Tongue (tissue), 2 donors: ENCODE results near the gene CASK. TPM values are rescaled to one million over a fixed set of nuclear protein-coding genes. Genes with fewer than 3 reads are reported as not detected.
"Not testable (repeated sequence)": the region's sequence is repeated elsewhere in the genome, so short reads cannot be mapped to it uniquely, and the experiment has no call there.

Experiments
- DNase-seq: peaks from one replicate; pipeline ENCODE4 v3.0.0-alpha.2; 2015
- total RNA-seq: library from RNA; depleted of rRNA; stranded (reverse); fragments of >200 nt; gene quantifications from one replicate; pipeline ENCODE4 v1.2.3, GENCODE V29; 2014

The CASK gene
- total RNA-seq, 1 donor from 2014 or later, result 92.8 TPM

DNA sequence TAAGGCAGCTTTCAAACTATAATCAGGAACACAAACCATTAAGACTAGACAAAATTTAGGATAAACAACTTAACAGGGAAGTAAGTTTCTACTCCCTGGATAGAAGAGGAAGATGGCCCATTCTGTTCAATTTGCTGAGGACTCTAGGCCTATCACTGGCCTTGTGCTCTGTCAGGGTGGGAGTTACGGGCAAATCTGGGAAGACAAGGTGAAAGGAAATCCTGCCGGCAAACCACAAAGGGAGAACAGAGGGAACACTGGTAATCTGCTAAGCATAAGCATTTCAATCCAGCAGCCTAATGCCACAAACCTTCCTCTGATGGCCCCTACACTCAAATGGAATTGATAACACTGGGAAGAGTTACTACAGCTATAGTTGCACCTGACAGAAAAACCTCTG, 191.1 kb downstream of the CASK start:
- no peak for DNase-seq

DNA sequence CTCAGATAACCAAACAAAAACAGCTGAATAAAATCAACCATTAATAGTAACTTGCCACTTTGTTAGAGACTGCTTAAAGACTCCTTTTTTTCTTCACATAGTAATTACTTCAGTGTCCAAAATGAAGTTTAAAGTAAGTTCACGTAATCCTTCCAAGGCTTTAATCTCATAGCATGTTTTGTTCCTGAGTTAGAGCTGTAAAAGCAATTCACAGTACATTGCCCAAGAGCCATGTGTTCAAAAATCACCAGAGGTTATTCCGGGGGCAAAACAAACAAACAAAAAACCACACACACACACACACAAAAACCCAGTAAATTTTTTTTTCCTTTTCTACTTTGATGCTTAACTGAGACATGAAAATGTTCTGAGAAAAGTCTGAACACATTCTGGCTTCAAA, 193.3 kb downstream of the CASK start:
- no peak for DNase-seq

DNA sequence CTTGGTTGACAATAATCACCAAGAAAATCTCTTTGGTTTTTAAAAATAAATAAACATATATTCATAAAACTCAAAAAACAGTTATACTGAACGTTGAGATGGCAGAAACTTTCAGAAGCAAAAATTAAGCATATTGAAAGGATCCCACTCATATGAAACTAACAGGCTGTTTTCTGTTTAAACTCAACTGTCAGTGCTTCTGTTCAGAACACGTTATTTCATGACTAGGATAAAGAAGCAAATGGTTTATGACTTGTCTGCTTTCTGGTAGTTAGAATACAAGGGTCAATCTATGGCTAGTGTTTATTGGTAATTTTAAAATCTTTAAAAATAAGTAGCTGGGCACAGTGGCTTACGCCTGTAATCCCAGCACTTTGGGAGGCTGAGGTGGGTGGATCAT, 195.2 kb downstream of the CASK start:
- DNase-seq, result no peak

DNA sequence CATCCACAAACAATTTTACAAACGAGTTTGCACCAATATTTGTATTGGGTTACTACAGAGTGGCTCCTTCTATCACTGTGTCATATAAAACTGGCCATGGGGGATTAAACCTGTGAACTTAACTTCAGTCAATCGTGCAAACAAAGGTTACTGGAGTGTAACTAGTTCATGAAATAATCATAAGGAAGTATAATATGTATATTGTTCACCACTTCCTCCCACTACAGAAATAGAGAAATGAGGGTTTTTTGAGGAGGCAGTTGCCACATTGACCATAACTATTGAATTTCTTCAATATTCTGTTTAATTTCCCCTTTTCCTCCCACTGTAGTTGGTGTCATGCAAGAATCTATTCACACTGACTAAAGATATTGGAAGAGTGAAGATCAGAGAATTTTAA, 199.5 kb downstream of the CASK start, which contains the start of gene GPR82:
Gene GPR82, plus strand, starts transcription at position 356 of the 400 bp plus-strand sequence. CDS start 2,846 bp downstream, outside the sequence.
- DNase-seq, result no peak

DNA sequence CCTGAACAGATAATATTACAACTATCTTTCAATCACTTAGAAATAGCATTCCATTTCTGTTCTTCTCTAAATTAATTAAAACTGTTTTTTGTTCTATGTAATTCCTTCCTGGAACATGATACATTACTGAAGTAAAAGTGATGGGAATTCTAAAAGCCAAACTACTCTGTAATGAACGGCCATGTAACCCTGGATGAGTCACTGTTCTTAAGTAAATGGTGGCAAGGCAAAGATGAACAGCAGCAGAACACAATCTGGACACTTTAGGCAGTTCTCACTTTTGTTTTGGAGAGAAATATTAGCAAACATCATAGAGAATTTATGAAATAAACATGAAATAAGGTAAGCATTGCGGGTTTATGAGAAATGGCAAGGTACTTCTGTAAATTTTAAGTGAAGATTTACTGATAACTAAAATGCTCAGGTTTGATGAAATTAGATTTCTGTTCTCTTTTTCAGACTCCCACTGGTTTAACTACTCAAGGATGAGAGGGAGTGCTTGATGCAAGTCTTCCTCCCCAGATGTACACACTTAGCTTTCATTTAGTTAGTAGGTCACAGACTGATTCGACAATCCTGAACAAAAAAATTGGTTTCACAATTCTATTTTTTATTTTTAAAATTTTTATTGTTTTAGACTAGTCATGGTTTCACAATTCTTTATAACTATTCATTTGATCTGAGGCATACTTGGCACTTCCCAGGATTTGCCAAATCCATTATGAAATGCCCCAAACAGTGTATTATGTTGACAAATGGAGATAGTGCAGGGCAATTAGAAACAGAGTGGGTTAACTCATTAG, 200.3 kb downstream of the CASK start:
- no peak for DNase-seq

DNA sequence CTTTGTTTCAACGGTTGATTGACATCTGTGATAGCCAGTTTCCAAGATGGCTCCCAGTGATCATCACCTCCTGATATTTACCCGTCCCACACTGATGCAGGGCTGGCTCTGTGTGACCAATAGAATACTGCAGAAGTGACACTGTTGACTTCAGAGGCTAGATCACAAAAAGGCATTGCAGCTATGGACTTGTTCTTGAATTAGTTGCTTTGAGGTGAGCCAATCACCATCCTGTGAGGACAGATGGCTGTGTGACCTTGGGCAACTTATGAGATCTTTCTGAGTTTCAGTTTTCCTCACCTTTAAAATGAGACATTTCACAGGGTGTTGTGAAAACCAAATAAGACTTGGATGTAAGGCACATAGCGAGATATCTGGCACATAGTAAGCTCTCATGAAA, 201.1 kb downstream of the CASK start:
- DNase-seq, result no peak

DNA sequence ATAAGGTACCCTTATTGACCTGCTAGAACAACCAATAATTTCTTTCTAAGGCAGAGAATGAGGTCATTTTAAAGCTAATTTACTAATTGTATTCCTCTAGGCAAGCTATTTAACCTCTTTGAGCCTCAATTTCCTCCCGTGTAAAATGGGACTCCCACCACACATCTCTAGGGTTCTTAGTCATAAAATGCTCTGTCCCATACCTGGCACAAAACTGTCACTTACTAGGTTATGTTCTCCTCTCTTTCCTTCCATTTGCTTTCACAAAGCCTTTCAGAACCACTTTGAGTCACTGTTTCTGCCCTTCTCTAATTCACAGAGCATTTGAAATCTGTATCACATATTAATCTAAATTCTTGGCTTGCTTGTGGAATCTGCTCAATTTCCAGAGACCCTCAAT, 201.8 kb downstream of the CASK start:
- DNase-seq, result no peak

DNA sequence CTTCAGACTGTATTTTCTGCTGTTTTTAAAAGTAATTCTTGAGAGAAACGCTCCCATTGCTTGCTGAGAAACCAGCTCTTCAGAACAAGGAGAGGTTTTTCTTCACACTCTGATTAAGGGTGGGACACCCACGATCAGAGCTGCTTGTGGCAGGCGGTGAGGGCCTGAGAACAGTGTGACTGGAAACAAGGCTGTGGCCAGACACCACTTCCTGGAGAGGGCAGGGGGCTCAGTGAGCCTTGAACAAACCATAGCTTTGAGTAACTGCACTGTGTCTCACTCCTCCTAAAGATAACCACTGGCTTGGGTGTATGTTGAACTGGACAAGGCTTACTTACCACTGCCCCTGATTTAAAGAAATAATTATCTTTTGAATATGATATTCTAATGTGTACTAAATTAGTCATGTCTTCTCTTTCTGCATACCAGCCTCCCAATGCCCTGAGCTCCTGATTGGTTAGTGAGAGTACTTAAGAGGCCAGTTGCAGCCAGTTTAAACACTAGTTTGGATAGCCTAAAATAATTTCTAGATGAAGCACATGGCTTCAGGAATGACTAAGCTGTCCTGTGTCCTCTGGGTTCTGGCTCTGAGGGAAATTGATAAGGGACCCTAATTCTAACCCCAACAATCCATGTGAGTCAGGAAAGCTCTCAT, 203.1 kb downstream of the CASK start:
- no peak for DNase-seq

DNA sequence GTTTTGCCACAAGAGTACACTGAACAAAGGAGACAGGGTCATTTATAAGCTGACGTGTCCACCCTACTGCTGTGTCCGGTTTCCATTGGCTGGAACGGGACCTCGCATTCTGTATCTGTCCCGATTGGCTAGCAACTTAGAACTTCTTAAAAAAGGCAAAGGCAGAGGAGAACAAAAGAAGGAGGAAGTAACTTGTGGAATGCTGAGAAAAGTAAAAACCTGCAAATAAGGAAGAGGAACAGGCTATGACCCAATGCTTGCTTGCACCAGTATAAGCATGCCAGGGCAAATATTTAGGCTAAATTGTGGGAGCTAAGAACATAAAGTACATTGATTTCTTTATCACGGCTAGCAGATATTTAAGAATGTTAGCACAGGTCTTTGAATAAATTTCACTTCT, 203.7 kb downstream of the CASK start:
- not testable (repeated sequence) for DNase-seq

DNA sequence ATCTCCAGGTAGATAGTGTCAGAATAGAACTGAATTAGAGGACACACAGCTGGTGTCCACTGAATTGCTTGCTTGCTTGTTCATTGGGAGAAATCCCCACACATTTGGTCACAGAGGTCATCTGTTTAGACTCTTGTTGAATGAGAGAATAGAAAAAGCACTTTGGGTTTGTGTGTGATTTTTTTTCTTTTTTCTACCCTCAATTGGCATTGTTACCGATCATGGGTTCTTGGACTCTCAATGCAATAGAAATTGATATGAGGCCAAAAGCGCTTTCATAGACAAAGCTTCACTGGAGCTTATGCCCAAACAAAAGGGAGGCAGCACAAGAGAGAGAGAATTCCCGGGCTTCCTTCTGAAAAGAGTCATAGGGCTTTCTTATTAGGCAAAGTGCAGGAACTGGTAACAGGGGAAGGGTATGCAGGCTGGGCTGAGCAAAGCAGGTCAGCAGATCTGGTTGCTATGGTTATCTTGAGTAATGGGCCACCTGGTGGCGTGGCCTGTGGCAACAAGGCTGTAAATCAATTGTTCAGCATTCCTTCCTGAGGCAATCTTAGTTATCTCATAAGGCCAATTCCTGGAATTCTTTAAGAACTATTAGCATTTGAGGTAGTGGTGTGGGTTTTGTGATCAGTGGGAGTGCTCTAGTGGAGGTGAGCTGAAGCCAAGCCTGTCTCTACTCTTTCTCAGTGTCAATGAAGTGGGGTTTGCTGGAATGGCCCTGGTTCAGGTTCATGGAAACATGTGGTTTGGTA, 204.7 kb downstream of the CASK start:
- DNase-seq, result no peak

DNA sequence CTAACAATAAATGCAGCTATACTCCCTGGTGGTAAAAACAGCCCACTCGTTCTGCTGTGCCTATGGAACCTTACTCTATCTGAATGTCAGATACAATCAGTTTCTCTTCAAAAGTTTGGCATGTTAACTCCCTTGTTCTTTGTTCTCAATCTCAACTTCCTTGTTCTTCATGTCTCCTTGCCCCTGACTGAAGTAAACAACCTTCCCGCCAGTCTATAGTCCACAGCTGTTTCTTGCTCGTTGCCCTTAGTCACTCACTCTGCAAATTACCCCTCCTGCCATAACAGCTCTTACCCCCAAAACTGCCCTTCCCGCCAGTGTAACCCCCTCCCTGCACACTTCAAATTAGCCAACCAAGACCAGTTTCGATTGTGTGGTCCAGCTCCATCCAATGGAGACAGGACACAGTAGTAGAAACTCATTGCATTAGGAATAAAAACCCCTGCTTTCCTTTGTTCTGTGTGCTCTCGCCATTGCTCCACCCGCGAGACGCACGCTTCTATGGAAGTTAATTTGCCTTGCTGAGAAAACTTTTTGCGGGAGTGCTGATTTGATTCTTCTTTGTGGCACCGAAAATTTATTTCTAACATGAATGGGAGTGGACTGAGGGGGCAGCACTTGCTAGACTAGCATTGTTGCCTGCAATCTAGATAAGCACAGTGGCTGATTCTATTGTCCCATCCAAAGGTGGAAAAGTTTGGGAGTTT, 206.4 kb downstream of the CASK start:
- DNase-seq, result no peak

DNA sequence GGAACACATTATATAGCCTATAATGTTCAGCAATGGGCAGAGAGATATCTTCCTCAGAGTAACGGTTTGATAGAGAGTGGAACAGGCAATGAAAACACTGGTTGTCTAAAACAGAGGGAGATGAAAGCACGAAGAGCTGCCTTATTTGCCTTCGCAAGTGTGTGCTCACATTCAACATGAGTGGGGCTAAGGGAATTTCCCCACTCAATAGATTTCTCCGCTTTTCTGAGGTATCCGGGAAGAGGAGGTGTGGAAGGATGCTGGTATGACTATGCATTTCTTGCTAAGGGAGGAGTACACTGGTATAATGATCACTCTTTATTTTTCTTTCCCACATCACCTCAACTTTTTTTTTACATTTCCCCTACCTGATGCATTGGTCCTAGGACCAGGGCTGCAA, 207.1 kb downstream of the CASK start:
- no peak for DNase-seq

DNA sequence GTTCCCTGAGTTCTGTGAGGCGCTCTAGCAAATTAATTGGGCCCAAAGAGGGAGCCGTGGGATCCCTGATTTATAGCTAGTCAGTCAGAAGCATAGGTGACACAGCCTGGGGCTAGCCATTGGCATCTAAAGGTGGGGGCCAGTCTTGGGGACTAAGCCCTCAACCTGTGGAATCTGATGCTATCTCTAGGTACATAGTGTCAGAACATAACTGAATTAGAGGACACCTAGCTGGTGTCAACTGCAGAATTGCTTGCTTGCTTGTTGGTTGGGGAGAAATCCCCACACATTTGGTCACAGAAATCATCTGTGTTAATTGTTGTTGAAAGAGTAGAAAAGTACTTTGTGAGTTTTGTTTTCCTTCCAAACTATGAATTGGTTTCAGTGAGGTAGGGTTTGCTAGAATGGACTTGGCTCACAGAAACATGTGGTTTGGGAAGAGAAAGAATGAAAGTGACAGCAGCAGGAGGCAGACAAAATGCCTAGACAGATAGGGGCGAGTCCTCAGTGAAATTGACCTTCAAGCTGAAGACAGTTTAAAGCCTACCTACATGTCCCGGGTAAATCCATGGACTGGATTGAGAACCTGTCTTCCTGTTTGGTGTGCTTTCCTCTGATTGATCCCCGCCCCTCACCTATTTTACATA, 212.2 kb downstream of the CASK start:
- DNase-seq, result no peak

DNA sequence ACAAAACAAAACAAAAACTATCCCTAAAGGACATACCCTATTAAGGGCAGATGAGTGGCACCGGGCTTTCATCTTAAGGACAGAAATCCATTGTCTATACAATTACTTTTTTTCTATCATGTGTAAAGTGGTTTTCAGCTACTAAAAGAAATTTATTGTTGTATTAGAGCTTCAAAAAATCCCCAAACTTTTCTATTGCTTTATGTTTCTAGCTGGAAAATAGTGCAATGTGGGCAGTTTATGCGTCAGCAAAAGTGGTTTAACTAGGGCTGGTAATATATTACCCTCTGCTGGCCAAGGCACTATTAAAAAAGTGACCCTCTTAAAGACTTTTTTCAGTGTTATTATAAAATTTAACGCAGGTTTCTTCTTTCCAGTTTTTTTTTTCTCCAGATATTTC, 214.9 kb downstream of the CASK start:
- no peak for DNase-seq

DNA sequence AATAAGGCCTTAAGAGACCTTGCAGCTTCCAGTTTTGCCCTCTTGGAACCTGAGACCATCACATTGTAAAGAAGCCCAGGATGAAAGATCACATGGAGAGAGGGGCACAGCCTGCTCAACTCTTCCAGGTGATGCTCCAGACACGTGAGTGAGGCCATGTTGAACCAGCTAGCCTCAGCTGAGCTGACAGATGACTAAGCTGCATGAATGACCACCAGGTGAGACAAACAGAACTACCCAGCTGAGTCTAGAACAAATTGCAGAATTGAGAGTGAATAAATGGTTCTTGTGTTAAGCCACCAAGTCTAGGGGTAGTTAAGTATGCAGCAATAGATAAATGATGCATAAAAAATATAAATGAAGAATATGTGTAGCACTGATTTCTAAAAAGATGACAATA, 216.1 kb downstream of the CASK start:
- DNase-seq, result no peak

DNA sequence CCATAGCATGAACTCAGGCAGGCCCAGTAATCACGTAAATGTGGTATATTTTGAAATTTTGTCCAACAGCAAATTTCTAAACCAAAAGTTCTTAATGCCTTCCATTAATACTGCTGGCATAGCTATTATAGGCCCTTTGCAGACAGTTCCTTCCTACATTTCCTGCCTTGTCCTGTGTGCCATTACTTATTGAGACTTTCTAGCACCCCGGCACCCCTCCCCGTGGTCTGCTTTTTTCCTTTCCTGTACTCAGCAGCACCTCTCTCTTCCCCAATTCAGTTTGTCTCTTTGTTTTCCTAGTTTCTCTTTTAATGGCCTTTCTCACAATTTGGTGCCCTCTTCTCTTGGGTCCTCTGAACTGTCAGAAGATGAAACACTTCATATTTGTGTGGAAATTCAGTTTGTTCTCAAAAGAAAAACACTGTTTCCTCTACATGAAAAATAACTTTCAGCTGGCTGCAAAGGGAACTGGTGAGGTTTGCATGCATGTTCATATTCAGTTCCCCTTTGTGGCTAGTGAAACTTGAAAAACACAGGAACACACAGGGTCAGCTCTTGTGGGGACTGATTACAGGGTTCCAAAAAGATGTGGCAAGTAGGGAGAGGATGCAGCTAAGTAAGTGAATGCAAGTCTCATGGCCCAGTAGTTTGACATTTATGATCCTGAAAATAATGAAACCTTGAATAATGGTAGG, 217.5 kb downstream of the CASK start:
- no peak for DNase-seq

DNA sequence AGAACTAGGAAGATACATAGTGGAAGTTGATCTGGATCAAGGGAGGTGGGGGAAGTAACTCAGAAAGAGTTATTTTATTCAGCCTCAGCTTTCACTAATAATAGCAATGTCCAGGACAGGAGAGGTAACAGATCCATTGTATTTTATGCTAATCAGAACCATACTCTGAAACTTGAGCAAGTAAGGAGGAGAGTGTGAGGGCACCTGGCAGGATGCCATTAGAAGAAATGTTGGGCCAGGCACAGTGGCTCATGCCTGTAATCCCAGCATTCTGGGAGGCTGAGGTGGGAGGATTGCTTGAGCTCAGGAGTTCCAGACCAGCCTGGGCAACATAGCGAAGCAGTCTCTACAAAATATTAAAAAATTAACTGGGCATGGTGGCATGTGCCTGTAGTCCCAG, 218.3 kb downstream of the CASK start:
- no peak for DNase-seq

DNA sequence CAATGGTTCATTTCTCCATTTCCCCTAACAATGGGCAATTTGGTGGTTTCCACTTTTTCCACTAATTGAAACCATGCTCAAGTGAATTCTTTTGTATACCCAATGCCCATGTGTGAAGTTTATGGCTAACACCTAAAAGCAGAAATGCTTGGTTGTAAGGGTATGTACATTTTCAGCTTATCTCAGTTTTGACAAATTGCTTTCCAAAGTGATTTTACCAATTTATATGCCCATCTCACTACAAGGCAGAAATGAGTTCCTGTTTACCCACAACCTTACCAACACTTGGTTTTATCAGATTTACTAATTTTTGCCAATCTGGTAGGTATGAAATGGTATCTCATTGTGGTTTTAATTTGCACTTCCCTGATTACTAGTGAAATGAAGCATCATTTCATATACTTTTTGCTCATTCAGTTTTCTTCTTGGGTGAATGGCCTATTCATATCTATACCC, 219.8 kb downstream of the CASK start:
- no peak for DNase-seq

DNA sequence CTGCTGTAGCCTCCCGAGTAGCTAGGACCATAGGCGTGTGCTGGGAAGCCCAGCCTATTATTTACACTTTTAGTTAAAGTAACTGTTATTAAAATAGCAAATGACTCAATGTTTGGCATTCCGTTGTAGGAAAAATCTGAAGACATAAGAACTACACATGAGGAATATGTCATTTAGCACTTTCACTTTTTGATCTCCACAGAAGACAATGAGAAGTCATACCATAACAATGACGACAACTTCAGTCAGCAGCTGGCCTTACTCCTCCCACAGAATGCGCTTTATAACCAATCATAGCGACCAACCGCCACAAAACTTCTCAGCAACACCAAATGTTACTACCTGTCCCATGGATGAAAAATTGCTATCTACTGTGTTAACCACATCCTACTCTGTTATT, 227.9 kb downstream of the CASK start:
- DNase-seq, result peak; percentile 0

DNA sequence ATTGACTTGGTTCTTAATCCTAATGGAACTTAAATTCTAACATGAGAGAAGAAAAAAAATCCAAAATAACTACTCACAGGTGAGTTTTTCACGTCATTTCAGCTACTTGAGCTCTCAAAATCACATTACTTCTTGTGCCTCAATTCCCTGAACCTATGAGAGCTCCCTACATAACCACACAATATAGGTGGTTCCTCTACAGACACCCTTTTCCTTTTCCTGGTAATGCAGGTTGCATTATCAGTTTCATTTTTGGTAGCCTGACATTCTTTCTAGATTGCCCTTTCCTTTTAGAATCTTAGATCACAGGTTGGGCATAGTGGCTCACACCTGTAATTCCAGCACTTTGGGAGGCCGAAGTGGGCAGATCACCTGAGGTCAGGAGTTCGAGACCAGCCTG, 230.3 kb downstream of the CASK start:
- DNase-seq, result no peak

DNA sequence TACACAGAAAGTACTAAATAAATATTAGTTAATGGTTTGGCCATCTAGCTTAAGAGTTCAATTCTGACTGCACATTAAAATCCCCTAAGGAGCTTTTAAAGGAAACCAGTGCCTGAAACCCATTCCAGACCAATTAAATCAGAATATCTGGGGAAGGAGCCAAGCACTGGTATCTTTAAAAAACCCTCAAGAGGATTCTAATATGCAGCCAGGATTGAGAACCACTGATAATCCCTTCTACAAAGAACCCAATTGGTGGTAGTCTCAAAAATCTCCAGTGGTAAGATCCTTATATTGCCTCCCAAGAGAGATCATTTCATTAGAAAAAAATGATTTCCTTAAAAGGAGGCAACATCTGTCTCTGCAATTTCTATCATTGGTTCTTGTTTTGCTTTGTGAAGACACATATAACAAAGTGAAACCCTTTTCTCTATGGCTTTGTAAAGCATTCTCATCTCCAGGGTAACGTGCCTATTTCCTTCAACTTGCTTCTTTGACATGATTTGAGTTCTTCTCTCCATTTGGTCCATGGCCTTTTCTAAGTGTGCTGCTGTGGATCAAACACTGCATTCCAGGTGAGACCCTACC, 231.1 kb downstream of the CASK start:
- DNase-seq, result no peak
